HAP-1 (cell line): ENCODE data around the gene MASP2.
"Not testable (repeated sequence)": the region's sequence is repeated elsewhere in the genome, so short reads cannot be mapped to it uniquely, and the experiment has no call there.

ENCODE experiments used
- DNase-seq, 2 experiments: peaks; one replicate each; pipeline ENCODE4 v3.0.0-alpha.2; 2016 to 2020; ENCODE audit warnings: low spot score in 2 of 2
- H3K27me3 ChIP-seq: fragments of 250-450 bp; sonication (Bioruptor Pico); 2 replicates; pipeline ENCODE4 v1.5.1; 2020; ENCODE audit warnings: low read depth, mild to moderate bottlenecking, moderate library complexity
- H3K36me3 ChIP-seq: fragments of 250-450 bp; sonication (Bioruptor Pico); replicated peaks from 2 replicates; pipeline ENCODE4 v1.5.1; 2020; ENCODE audit warnings: mild to moderate bottlenecking
- H3K4me1 ChIP-seq: fragments of 250-450 bp; sonication (Bioruptor Pico); 2 replicates; pipeline ENCODE4 v1.5.1; 2020; ENCODE audit warnings: mild to moderate bottlenecking
- H3K4me3 ChIP-seq: fragments of 250-450 bp; sonication (Bioruptor Pico); 2 replicates; pipeline ENCODE4 v1.5.1; 2020; ENCODE audit warnings: mild to moderate bottlenecking, moderate library complexity
- H3K9me3 ChIP-seq: fragments of 250-450 bp; sonication (Bioruptor Pico); 2 replicates; pipeline ENCODE4 v1.5.1; 2020; ENCODE audit warnings: mild to moderate bottlenecking, moderate library complexity
- in situ Hi-C: fragments of 300-500 bp; cut with MboI; formaldehyde crosslinking; loops from 3 replicates; pipeline ENCODE4 v1.14.3; 2020; ENCODE audit warnings: low sequenced_read_pairs, inconsistent platforms, mixed read lengths

Gene MASP2

GRCh38 chr1:11019971-11020370 lies 27.1 kb downstream of the MASP2 start:
- peaks cover 14% of the 10 kb centered on the region for H3K4me1 ChIP-seq
- in situ Hi-C loops, result no loop called here
- H3K4me3 ChIP-seq, result no peak overlapping the region
- DNase-seq, result no peak
- H3K9me3 ChIP-seq, result no peaks in the 10 kb centered on the region
- H3K36me3 ChIP-seq, result peaks cover 98% of the 10 kb centered on the region
- H3K27me3 ChIP-seq, result no peaks in the 10 kb centered on the region

GRCh38 chr1:11019358-11019757 lies 27.7 kb downstream of the MASP2 start:
- H3K4me1 ChIP-seq, in situ Hi-C loops, H3K9me3 ChIP-seq, DNase-seq, H3K27me3 ChIP-seq, H3K4me3 ChIP-seq: not testable (repeated sequence)
- peaks cover 98% of the 10 kb centered on the region for H3K36me3 ChIP-seq

GRCh38 chr1:11013160-11013531 lies 33.9 kb downstream of the MASP2 start:
- in situ Hi-C loops, result no loop called here
- Histone ChIP-seq H3K9me3 (no peaks in the 10 kb centered on the region), H3K36me3 (peaks cover 57% of the 10 kb centered on the region), H3K4me3 (peak overlapping the region; percentile 99), H3K27me3 (no peaks in the 10 kb centered on the region), H3K4me1 (peaks cover 14% of the 10 kb centered on the region)
- DNase-seq, result peak in 1 of 2 experiments; percentile 37

- in situ Hi-C loops, result no loop called here
- Histone ChIP-seq H3K4me1 (peaks cover 14% of the 10 kb centered on the region), H3K27me3 (no peaks in the 10 kb centered on the region), H3K4me3 (peak within 1 kb of the TSS; percentile 99), H3K9me3 (no peaks in the 10 kb centered on the region), H3K36me3 (peaks cover 50% of the 10 kb centered on the region)
- peak; percentile 83 to 93 for DNase-seq
Observed at GRCh38 chr1:11012260-11013159, 34.5 kb downstream of the MASP2 start, which contains the start of gene TARDBP. Gene TARDBP, plus strand, starts transcription at chr1:11012654. Its CDS starts 1,074 bp downstream, at chr1:11013728.

GRCh38 chr1:11000526-11000925 lies 46.5 kb downstream of the MASP2 start:
- peaks cover 7% of the 10 kb centered on the region for H3K9me3 ChIP-seq
- H3K4me1 ChIP-seq, result no peaks in the 10 kb centered on the region
- H3K36me3 ChIP-seq, result no peaks in the 10 kb centered on the region
- H3K4me3 ChIP-seq, result no peak overlapping the region
- no peaks in the 10 kb centered on the region for H3K27me3 ChIP-seq
- in situ Hi-C loops, result no loop called here
- DNase-seq, result no peak

- H3K9me3 ChIP-seq, result peaks cover 7% of the 10 kb centered on the region
- H3K4me3 ChIP-seq, result no peak overlapping the region
- no peak for DNase-seq
- in situ Hi-C loops, result no loop called here
- H3K27me3 ChIP-seq, result no peaks in the 10 kb centered on the region
- H3K36me3 ChIP-seq, result no peaks in the 10 kb centered on the region
- no peaks in the 10 kb centered on the region for H3K4me1 ChIP-seq
Observed at GRCh38 chr1:10996100-10996499, 50.9 kb downstream of the MASP2 start.

- no peak for DNase-seq
- Histone ChIP-seq H3K27me3 (no peaks in the 10 kb centered on the region), H3K36me3 (no peaks in the 10 kb centered on the region), H3K4me1 (no peaks in the 10 kb centered on the region), H3K4me3 (no peak overlapping the region), H3K9me3 (no peaks in the 10 kb centered on the region)
- in situ Hi-C loops, result no loop called here
Observed at GRCh38 chr1:10992864-10993263, 54.2 kb downstream of the MASP2 start.

- H3K27me3 ChIP-seq, H3K4me3 ChIP-seq, in situ Hi-C loops, H3K9me3 ChIP-seq, H3K36me3 ChIP-seq, DNase-seq, H3K4me1 ChIP-seq: not testable (repeated sequence)
Observed at GRCh38 chr1:10992004-10992403, 55.0 kb downstream of the MASP2 start.

GRCh38 chr1:10990828-10991227 lies 56.2 kb downstream of the MASP2 start:
- no peak overlapping the region for H3K4me3 ChIP-seq
- in situ Hi-C loops, result no loop called here
- H3K27me3 ChIP-seq, result no peaks in the 10 kb centered on the region
- no peak for DNase-seq
- H3K9me3 ChIP-seq, result no peaks in the 10 kb centered on the region
- H3K4me1 ChIP-seq, result no peaks in the 10 kb centered on the region
- no peaks in the 10 kb centered on the region for H3K36me3 ChIP-seq

GRCh38 chr1:10989920-10990516 lies 57.0 kb downstream of the MASP2 start:
- H3K4me1 ChIP-seq, DNase-seq, in situ Hi-C loops, H3K27me3 ChIP-seq, H3K4me3 ChIP-seq, H3K9me3 ChIP-seq, H3K36me3 ChIP-seq: not testable (repeated sequence)

GRCh38 chr1:10989095-10989494 lies 57.9 kb downstream of the MASP2 start:
- H3K4me3 ChIP-seq, result no peak overlapping the region
- no peaks in the 10 kb centered on the region for H3K4me1 ChIP-seq
- DNase-seq, result no peak

GRCh38 chr1:10987840-10988417 lies 59.1 kb downstream of the MASP2 start:
- in situ Hi-C loops, result no loop called here
- no peak for DNase-seq
- H3K36me3 ChIP-seq, result no peaks in the 10 kb centered on the region
- no peaks in the 10 kb centered on the region for H3K4me1 ChIP-seq
- H3K4me3 ChIP-seq, result no peak overlapping the region
- H3K9me3 ChIP-seq, result no peaks in the 10 kb centered on the region
- H3K27me3 ChIP-seq, result no peaks in the 10 kb centered on the region

More at GRCh38 chr1:10989095-10989494, 57.9 kb downstream of the MASP2 start:
- no peaks in the 10 kb centered on the region for H3K36me3 ChIP-seq
- no peaks in the 10 kb centered on the region for H3K27me3 ChIP-seq
- in situ Hi-C loops, result no loop called here
- H3K9me3 ChIP-seq, result no peaks in the 10 kb centered on the region

- H3K4me3 ChIP-seq, result no peak overlapping the region
- in situ Hi-C loops, result no loop called here
- H3K9me3 ChIP-seq, result no peaks in the 10 kb centered on the region
- H3K4me1 ChIP-seq, result no peaks in the 10 kb centered on the region
- no peak for DNase-seq
- H3K27me3 ChIP-seq, result no peaks in the 10 kb centered on the region
- no peaks in the 10 kb centered on the region for H3K36me3 ChIP-seq
Observed at GRCh38 chr1:10986525-10986890, 60.5 kb downstream of the MASP2 start.
